ENCODE measurements around the gene CPT1C.

- no peak for TF ChIP-seq CTCF (IDR thresholded peaks at IDR 0.05; ENCODE audit: extremely low read depth in 1 of 2, insufficient read depth in 1 of 2, low read depth in 1 of 2, low read length in 2 of 2)
- TF ChIP-seq MYC (IDR thresholded peaks at IDR 0.05; ENCODE audit: low read depth, low read length): peak; percentile 44
- TF ChIP-seq EZH2 (IDR thresholded peaks at IDR 0.05; ENCODE audit: borderline replicate concordance, low read depth, low read length, severe bottlenecking): no peak
- peak; percentile 15 for TF ChIP-seq POLR2A (IDR thresholded peaks at IDR 0.05; ENCODE audit: low read depth, low read length)
- TF ChIP-seq MAX (IDR thresholded peaks at IDR 0.05; ENCODE audit: insufficient read depth, insufficient read length): no peak
- TF ChIP-seq POLR2AphosphoS5 (IDR thresholded peaks at IDR 0.05; ENCODE audit: insufficient read depth, low read depth, low read length): no peak
- no peak for TF ChIP-seq FOS (IDR thresholded peaks at IDR 0.05; ENCODE audit: borderline replicate concordance, insufficient read depth, low read length)
These were observed 3.2 kb upstream of the CPT1C start for GRCh38 chr19:49687566-49688316.
